PC-9 (cell line): Measurements from ENCODE around the gene TSACC.

Experiments
- EZH2 ChIP-seq: fragments of 200-600 bp; sonication (generic); IDR thresholded peaks from 2 replicates; pipeline ENCODE4 v1.8.0; 2017; ENCODE audit warnings: antibody characterized with exemption, low read depth
- TF ChIP-seq, protein P1 (sequence below): fragments of 200-600 bp; sonication (generic); conservative IDR thresholded peaks from 2 replicates; pipeline ENCODE4 v1.6.1; 2017; ENCODE audit warnings: mixed run types, antibody characterized with exemption, mild to moderate bottlenecking, moderate library complexity

DNA sequence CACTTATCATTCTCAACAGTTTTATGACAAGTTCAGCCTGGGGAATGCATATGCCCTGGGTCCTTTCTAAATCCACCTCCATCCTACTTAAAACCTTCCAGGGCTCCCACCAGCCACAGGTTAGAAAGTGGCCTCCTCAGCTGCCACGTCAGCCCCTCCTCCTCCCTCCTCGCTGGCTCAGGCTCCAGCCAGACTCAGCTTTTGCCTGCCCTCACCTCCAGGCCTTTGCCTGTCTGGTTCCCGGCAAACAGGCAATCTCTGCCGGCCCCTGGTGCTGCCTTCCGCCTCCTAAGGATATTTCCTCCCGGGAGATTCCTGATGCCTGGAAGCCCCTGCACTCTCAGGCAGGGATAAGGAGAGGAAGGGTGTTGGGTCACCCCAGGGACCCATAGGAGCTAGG is 40.2 kb downstream of the TSACC start:
- TF ChIP-seq, protein P1, sequence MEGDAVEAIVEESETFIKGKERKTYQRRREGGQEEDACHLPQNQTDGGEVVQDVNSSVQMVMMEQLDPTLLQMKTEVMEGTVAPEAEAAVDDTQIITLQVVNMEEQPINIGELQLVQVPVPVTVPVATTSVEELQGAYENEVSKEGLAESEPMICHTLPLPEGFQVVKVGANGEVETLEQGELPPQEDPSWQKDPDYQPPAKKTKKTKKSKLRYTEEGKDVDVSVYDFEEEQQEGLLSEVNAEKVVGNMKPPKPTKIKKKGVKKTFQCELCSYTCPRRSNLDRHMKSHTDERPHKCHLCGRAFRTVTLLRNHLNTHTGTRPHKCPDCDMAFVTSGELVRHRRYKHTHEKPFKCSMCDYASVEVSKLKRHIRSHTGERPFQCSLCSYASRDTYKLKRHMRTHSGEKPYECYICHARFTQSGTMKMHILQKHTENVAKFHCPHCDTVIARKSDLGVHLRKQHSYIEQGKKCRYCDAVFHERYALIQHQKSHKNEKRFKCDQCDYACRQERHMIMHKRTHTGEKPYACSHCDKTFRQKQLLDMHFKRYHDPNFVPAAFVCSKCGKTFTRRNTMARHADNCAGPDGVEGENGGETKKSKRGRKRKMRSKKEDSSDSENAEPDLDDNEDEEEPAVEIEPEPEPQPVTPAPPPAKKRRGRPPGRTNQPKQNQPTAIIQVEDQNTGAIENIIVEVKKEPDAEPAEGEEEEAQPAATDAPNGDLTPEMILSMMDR, result no peak
- TF ChIP-seq EZH2, result no peak
